ENCODE results near the gene ADAMTS2.

The ADAMTS2 gene

DNA sequence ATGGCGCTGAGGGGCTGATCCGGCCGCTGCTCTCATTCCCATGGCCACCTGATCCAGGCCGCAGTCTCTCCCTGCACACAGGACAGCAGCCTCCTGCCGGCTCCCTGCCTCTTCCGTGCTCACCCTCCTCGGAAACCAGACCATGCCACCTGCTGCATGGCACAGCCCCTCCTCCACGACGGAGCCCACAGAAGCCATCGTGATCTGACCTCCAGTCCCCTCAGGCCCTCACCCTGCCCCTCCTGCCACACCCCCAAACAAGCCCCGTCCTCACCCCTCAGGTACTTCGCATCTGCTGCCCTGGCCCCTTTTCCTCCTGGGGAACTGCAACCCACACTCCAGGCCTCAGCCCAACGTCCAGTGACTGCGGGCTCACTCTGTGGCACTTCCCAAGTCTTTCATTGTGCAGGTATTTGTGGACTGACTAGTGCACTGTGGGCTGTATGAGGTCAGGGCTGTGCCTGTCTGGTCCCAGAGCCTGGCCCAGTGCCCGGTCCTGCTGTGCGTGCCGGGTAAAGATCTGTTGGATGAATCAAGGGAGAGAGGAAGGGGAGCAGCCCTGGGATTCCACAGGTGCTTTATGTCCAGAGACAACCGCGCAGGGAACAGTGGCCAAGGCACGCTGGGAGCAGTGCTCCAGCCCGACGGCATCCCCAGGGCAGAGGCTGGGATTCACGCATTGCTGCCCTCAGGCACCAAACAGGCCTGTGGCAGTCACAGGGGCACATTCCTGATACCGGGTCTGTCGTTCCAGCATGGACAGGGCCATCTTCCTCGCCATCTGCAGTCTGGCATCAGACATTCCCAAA, 86.1 kb downstream of the ADAMTS2 start:
- no peak for TF ChIP-seq CTCF (IDR thresholded peaks at IDR 0.05; ENCODE audit: low read depth, low read length)
- peak overlapping the region; percentile 32 for H3K4me3 ChIP-seq (ENCODE audit: low read depth, low read length)

DNA sequence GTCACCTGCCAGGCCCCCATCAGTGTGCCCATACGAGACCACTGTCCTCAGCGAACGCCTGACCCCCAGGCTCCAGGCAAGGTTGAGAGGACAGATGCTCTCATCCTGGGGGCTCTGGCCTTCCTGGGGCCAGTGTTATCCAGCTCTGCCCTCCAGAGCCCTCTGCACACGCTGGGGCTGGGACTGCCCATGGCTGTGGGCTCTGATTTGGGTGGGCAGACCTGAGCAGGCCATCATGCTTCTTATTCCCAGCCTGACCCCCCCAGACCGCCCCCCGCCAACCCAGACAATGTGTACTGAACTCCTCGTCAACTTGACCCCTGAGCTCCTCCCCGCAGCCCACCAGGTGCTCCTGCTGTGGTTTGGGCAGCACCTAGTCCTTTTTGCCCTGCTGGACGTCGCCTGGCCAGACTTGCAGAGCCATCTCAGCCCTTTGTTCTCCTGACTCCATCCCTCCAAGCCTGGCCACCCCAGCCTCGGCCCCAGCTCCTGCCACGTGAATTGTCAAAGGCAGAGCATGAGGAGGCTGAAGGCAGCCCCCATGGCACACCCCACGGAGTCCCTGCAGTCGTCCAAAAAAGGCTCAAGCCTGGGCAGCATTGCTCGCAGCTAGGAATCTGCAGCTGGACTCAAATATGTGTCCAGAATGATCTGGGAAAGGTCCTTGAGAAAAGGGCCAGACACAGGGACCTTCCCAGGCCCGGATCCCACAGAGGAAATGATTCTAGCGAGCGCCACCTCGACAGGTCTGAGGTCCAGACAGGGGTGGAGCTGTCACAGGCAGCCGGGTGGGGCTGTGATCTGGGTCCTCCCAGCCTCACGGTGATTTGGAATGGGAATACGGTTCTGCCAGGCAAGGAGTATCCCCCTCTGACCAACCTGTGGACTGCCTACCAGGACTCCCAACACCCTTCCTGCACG, 87.0 kb downstream of the ADAMTS2 start:
- TF ChIP-seq CTCF (IDR thresholded peaks at IDR 0.05; ENCODE audit: low read depth, low read length), result no peak
- H3K4me3 ChIP-seq (ENCODE audit: low read depth, low read length), result peak overlapping the region; percentile 32

DNA sequence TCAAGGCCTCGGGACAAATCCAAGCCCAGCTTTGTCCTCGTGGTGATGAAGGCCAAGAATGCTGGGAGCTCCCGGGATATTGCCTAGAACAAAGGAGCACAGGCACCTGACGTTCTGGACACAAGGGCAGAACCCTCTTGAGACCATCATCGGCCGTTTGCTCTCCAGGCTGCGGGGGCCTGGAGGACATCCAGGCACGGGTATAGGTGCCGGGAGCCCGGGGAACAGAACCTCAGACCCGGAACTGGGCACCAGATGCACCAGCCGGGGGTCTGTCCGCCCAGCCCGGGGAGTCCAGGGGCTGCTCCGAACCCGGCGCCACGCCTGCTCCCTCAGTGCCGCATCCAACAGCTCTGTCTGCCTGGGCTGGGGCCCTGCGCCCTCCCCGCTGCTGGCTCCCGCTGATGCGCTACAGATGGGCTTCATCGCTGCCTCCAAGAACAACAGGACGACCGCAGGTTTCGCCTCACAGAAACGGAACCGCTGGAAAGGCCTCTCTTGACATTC, 88.0 kb downstream of the ADAMTS2 start:
- TF ChIP-seq CTCF (IDR thresholded peaks at IDR 0.05; ENCODE audit: low read depth, low read length), result no peak

DNA sequence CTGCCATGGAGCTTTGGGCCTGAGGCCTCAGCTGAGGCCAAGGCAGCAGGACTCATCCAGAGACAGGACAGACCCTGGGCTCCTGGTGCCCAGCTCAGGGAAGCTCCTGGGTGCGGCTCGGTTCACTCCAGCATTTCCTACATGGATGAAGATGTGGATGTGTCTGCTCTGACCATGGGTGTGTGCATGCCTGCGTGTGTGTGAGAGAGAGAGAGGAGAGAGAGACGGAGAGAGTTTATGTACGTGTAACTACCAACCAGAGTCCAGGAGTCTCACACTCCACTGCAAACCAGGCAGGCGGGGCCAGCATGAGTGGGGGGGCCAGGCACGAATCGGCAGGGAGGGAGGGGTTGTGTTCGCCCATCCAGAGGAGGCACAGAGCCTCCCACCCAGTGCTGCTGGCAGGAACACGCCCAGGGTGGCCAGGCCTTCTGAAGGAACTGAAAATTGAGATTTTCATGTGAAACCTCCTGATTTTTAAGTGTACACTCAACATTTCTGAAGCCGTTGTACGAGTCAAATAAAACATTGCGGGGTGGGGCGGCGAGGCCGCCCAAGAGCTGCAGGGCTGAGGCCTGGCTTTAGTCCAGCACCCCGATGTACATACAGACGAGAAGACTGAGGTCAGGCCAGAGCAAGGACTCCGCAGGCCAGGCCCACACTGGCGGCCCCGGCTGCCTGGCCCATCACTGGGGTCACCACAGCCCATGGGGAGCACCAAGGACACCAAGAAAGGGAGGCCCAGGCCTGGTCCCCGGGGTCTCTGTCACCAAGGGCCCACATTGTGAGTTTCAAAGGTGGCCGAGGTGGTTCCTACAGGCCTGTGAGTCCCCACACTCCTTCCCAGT, 88.7 kb downstream of the ADAMTS2 start:
- no peak overlapping the region for H3K4me3 ChIP-seq (ENCODE audit: low read depth, low read length)
- no peak for TF ChIP-seq CTCF (IDR thresholded peaks at IDR 0.05; ENCODE audit: low read depth, low read length)

More for the DNA sequence above, 88.0 kb downstream of the ADAMTS2 start:
- no peak overlapping the region for H3K4me3 ChIP-seq (ENCODE audit: low read depth, low read length)

- no peak overlapping the region for H3K4me3 ChIP-seq (ENCODE audit: low read depth, low read length)
- no peak for TF ChIP-seq CTCF (IDR thresholded peaks at IDR 0.05; ENCODE audit: low read depth, low read length)
Measured at GRCh38 chr5:179255527-179256327, 89.5 kb downstream of the ADAMTS2 start.

DNA sequence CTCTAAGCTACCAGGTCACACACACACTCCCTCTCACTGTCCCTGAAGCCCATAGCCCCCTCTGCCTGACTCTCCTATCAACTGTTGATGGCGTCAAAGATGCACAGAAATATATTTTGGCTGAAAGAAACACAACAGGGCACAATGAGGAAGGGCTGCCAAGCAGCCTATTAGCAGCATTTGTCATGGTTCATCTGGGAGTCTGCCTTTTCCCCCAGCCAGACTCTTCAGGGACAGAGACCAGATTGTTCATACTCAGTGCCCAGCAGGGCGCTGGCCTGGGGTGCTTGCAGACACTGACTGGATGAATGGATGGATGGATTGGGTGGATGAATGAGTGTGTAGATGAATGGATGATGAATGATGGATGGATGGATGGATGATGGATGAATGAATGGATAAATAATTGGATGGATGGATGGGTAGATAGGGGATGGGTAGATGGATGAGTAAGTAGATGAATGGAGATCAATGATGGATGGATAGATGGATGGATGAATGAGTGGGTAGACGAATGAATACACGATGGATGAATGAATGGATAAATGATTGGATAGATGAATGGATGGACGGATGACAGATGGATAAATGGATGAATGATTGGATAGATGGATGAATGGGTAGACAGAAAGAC, 90.5 kb downstream of the ADAMTS2 start:
- no peak overlapping the region for H3K4me3 ChIP-seq (ENCODE audit: low read depth, low read length)
- no peak for TF ChIP-seq CTCF (IDR thresholded peaks at IDR 0.05; ENCODE audit: low read depth, low read length)

All from WI38 (cell line).